ENCODE results near the gene PEA15. TPM values are rescaled to one million over a fixed set of nuclear protein-coding genes. Genes with fewer than 3 reads are reported as not detected.

PEA15 gene
- polyA plus RNA-seq, 4 donors: 15.2 to 116 (median 47.9) TPM

DNA sequence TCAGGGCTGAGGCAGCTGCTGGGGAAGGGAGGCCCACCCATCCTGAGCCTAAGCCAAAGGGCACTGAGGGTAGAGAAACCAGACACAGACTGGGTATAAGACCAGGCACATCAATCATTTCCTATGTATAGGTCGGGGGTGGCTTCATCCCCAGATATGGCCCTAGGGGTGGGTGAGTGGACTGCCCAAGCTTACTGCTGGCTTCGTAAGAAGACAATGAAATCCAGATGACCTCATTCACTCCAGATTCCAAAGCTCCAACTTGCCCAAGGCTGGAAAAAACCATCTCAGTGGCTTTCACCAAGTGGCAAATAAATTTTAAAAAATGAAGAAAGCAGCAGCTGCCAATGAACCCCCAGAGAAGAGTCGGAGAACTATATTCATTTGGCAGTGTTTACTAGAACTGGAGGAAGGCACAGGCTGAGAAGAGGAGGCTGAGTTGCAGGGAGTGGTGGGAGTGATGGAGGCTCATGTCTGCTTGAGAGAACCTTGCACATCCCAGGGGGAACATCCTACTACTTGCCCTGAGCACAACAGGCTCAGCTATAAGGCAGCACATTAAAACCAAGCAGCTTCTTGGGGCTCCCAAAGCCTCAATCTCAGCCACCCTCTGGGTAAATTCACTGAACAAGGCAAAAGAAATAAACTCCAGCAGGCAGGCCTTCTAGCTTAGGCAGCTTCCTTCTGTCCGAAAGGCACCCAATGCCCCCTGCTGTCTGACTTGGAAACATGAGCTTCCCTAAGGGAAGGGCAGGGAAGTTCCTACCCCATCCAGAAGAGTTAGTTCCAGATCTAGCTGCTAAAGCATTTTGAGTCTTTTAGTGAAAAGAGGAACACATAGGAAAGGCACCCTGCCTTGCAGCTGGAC is 14.1 kb downstream of the PEA15 start:
- FAIRE-seq: no peak
- Histone ChIP-seq H3K27me3 (ENCODE audit: control insufficient read depth in 3 of 3, insufficient read depth in 3 of 3, low read length in 3 of 3) (no peaks in the 10 kb centered on the region), H3K4me3 (ENCODE audit: low read depth in 1 of 3, low read length in 3 of 3) (no peak overlapping the region), H3K27ac (ENCODE audit: low read depth in 1 of 3, low read length in 2 of 3) (no peak overlapping the region), H3K4me1 (ENCODE audit: control insufficient read depth in 3 of 3, insufficient read depth in 2 of 3, low read depth in 1 of 3, low read length in 2 of 3) (peaks cover 0 to 16% (median 4%) of the 10 kb centered on the region in 3 donors), H3K9me3 (ENCODE audit: control insufficient read depth in 2 of 2, insufficient read depth in 1 of 2, low read depth in 1 of 2, low read length in 1 of 2) (no peaks in the 10 kb centered on the region), H3K36me3 (ENCODE audit: control insufficient read depth in 3 of 3, insufficient read depth in 2 of 3, low read depth in 1 of 3, low read length in 3 of 3) (peaks cover 24 to 45% (median 30%) of the 10 kb centered on the region in 3 donors)
- WGBS, 3 donors: 61 to 72% (median 70%) methylated on average over 4 of the region's 4 CpGs
- peak; percentile 51 to 61 for DNase-seq

DNA sequence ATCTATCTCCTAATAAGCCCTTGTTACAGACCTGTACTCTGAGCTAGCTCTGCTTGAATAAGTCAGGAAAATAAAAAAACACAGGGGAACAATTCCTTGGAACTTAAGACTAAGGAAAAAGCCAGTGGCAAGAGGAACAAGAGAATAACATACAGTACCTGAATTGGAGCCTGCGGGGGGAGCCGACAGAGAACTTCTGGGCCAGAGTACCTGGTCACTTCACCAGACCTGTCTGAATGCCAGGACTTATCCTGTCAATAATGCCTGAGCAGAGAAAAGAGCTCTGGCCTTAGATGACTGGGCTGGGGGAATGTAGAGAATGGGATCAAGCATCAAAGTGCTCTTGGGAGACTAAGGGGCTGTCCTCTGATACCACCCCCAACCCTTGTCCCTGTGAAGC is 15.1 kb downstream of the PEA15 start:
- no peak for DNase-seq
- H3K4me3 ChIP-seq (ENCODE audit: low read depth in 1 of 3, low read length in 3 of 3): no peak overlapping the region
- peaks cover 28 to 46% (median 34%) of the 10 kb centered on the region in 3 donors for H3K36me3 ChIP-seq (ENCODE audit: control insufficient read depth in 3 of 3, insufficient read depth in 2 of 3, low read depth in 1 of 3, low read length in 3 of 3)
- peaks cover 0 to 16% (median 4%) of the 10 kb centered on the region in 3 donors for H3K4me1 ChIP-seq (ENCODE audit: control insufficient read depth in 3 of 3, insufficient read depth in 2 of 3, low read depth in 1 of 3, low read length in 2 of 3)
- no peak overlapping the region for H3K27ac ChIP-seq (ENCODE audit: low read depth in 1 of 3, low read length in 2 of 3)
- H3K27me3 ChIP-seq (ENCODE audit: control insufficient read depth in 3 of 3, insufficient read depth in 3 of 3, low read length in 3 of 3): no peaks in the 10 kb centered on the region
- no peak for FAIRE-seq
- no peaks in the 10 kb centered on the region for H3K9me3 ChIP-seq (ENCODE audit: control insufficient read depth in 2 of 2, insufficient read depth in 1 of 2, low read depth in 1 of 2, low read length in 1 of 2)
- 88 to 94% (median 90%) methylated on average over 2 of the region's 2 CpGs for WGBS, 3 donors

DNA sequence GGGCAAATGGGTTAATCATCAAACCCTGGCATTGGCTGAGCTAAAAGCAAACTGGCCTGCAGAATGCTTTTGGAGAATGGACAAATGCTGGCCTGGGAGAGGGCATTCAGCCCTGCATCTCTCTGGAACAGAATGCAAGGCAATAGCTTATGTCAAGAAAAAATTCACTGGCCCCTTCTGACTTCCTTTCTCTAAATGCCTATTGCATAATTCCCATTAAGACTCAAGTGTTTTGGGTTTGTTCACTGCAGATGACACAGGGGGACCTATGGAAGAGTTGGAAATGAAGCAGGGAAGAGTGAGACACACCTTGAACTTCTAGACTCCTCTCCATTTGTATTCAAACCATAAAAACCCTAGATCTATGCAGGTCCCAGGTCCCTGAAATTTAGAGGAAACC is 15.9 kb downstream of the PEA15 start:
- peaks cover 31 to 51% (median 33%) of the 10 kb centered on the region in 3 donors for H3K36me3 ChIP-seq (ENCODE audit: control insufficient read depth in 3 of 3, insufficient read depth in 2 of 3, low read depth in 1 of 3, low read length in 3 of 3)
- FAIRE-seq: no peak
- no peak for DNase-seq

DNA sequence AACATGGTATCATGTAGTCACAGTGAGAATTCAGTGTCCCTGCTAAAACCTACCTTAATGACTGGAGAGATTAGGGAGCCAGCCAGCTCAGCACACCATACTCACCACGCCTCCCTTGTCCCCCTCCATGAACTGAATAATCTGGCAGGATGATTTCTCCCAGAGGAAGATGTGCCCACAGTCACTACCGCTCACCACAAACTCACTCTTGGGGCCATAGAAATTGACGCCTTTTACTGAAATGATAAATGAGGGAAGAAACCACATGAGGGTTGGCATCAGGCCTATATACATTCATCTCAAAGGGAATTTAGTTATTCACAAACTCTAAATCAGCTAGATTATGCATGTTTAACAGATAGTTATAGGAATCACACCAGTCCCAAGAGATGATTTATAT is 17.4 kb downstream of the PEA15 start:
- H3K4me1 ChIP-seq (ENCODE audit: control insufficient read depth in 3 of 3, insufficient read depth in 2 of 3, low read depth in 1 of 3, low read length in 2 of 3): peaks cover 0 to 8% (median 4%) of the 10 kb centered on the region in 3 donors
- DNase-seq: no peak
- no peak overlapping the region for H3K4me3 ChIP-seq (ENCODE audit: low read depth in 1 of 3, low read length in 3 of 3)
- H3K9me3 ChIP-seq (ENCODE audit: control insufficient read depth in 2 of 2, insufficient read depth in 1 of 2, low read depth in 1 of 2, low read length in 1 of 2): no peaks in the 10 kb centered on the region
- no peak for FAIRE-seq
- H3K27ac ChIP-seq (ENCODE audit: low read depth in 1 of 3, low read length in 2 of 3): no peak overlapping the region
- 86 to 89% (median 88%) methylated on average over 3 of the region's 3 CpGs for WGBS, 3 donors
- H3K27me3 ChIP-seq (ENCODE audit: control insufficient read depth in 3 of 3, insufficient read depth in 3 of 3, low read length in 3 of 3): no peaks in the 10 kb centered on the region
- H3K36me3 ChIP-seq (ENCODE audit: control insufficient read depth in 3 of 3, insufficient read depth in 2 of 3, low read depth in 1 of 3, low read length in 3 of 3): peaks cover 29 to 52% (median 39%) of the 10 kb centered on the region in 3 donors

More for the DNA sequence above, 15.9 kb downstream of the PEA15 start:
- Histone ChIP-seq H3K9me3 (ENCODE audit: control insufficient read depth in 2 of 2, insufficient read depth in 1 of 2, low read depth in 1 of 2, low read length in 1 of 2) (no peaks in the 10 kb centered on the region), H3K27me3 (ENCODE audit: control insufficient read depth in 3 of 3, insufficient read depth in 3 of 3, low read length in 3 of 3) (no peaks in the 10 kb centered on the region), H3K27ac (ENCODE audit: low read depth in 1 of 3, low read length in 2 of 3) (no peak overlapping the region), H3K4me1 (ENCODE audit: control insufficient read depth in 3 of 3, insufficient read depth in 2 of 3, low read depth in 1 of 3, low read length in 2 of 3) (peaks cover 0 to 16% (median 4%) of the 10 kb centered on the region in 3 donors), H3K4me3 (ENCODE audit: low read depth in 1 of 3, low read length in 3 of 3) (no peak overlapping the region)

DNA sequence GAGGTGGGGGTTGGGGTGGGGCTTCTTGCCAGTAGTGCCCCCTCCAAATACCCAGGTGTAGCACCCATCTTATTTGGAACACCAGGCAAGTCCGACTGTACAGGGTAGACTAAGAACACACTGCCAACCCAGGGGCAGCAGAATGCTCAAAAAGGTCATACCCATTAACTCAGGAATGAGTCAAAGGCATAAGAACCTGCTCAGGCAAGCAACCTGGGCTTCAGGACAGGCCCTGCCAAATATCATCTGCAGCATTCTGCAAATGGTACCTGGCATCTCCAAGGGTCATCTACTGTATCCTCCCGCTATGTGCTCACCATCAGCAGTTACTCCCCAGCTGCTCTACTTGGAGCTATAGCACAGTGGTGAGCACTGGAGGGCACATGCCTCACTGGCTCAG is 19.4 kb downstream of the PEA15 start:
- DNase-seq: no peak

DNA sequence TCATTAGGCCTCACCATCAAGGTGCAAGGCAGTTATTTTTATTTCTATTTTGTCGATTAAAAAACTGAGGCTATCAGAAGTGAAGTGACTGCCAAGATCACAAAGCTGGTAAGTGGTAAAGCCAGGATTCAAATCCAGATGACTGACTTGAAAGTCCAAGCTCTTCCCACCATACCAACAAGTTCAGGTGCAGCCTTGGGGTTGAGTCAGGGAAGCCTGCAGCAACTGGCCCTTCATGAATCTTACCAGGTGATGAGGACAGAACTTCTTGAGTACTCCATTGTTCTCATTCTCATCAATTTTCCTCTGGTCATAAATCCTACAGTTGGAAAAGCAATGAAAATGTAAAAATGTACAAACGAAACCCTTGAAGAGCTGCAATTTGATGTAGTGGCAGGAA is 20.2 kb downstream of the PEA15 start:
- FAIRE-seq (no peak), DNase-seq (no peak)
- peaks cover 21 to 45% (median 41%) of the 10 kb centered on the region in 3 donors for H3K36me3 ChIP-seq (ENCODE audit: control insufficient read depth in 3 of 3, insufficient read depth in 2 of 3, low read depth in 1 of 3, low read length in 3 of 3)
- no peaks in the 10 kb centered on the region for H3K27me3 ChIP-seq (ENCODE audit: control insufficient read depth in 3 of 3, insufficient read depth in 3 of 3, low read length in 3 of 3)
- H3K4me1 ChIP-seq (ENCODE audit: control insufficient read depth in 3 of 3, insufficient read depth in 2 of 3, low read depth in 1 of 3, low read length in 2 of 3): peaks cover 0 to under 1% (median 0%) of the 10 kb centered on the region in 3 donors
- H3K27ac ChIP-seq (ENCODE audit: low read depth in 1 of 3, low read length in 2 of 3): no peak overlapping the region
- WGBS, 3 donors: 62 to 74% (median 72%) methylated on average over 2 of the region's 2 CpGs
- no peak overlapping the region for H3K4me3 ChIP-seq (ENCODE audit: low read depth in 1 of 3, low read length in 3 of 3)
- no peaks in the 10 kb centered on the region for H3K9me3 ChIP-seq (ENCODE audit: control insufficient read depth in 2 of 2, insufficient read depth in 1 of 2, low read depth in 1 of 2, low read length in 1 of 2)

More for the DNA sequence above, 19.4 kb downstream of the PEA15 start:
- Histone ChIP-seq H3K27ac (ENCODE audit: low read depth in 1 of 3, low read length in 2 of 3) (no peak overlapping the region), H3K4me1 (ENCODE audit: control insufficient read depth in 3 of 3, insufficient read depth in 2 of 3, low read depth in 1 of 3, low read length in 2 of 3) (peaks cover 0 to 4% (median 0%) of the 10 kb centered on the region in 3 donors), H3K27me3 (ENCODE audit: control insufficient read depth in 3 of 3, insufficient read depth in 3 of 3, low read length in 3 of 3) (no peaks in the 10 kb centered on the region), H3K9me3 (ENCODE audit: control insufficient read depth in 2 of 2, insufficient read depth in 1 of 2, low read depth in 1 of 2, low read length in 1 of 2) (no peaks in the 10 kb centered on the region), H3K4me3 (ENCODE audit: low read depth in 1 of 3, low read length in 3 of 3) (no peak overlapping the region), H3K36me3 (ENCODE audit: control insufficient read depth in 3 of 3, insufficient read depth in 2 of 3, low read depth in 1 of 3, low read length in 3 of 3) (peaks cover 21 to 45% (median 40%) of the 10 kb centered on the region in 3 donors)
- no peak for FAIRE-seq
- 92 to 95% (median 92%) methylated on average over 2 of the region's 2 CpGs for WGBS, 3 donors

DNA sequence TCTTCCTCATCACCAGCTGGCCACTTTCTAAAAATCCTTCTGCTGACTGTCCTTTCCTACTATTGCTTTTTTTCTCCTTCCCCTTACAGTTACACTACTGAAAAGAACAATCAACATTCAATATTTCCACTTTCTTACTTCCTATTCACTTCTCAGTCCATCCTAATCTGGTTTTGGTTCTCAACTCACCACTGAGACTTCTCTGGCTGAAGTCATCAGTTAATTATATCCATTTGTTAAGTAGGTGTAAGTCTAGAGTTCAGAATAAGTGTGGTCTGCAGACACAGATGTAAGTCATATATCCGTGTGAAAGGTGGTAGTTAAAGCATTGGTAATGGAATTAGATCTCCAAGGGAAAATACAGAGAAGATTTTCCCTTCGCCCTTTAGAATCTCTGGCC is 21.4 kb downstream of the PEA15 start:
- Histone ChIP-seq H3K4me1 (ENCODE audit: control insufficient read depth in 3 of 3, insufficient read depth in 2 of 3, low read depth in 1 of 3, low read length in 2 of 3) (no peaks in the 10 kb centered on the region), H3K4me3 (ENCODE audit: low read depth in 1 of 3, low read length in 3 of 3) (no peak overlapping the region), H3K27ac (ENCODE audit: low read depth in 1 of 3, low read length in 2 of 3) (no peak overlapping the region), H3K36me3 (ENCODE audit: control insufficient read depth in 3 of 3, insufficient read depth in 2 of 3, low read depth in 1 of 3, low read length in 3 of 3) (peaks cover 16 to 46% (median 41%) of the 10 kb centered on the region in 3 donors), H3K27me3 (ENCODE audit: control insufficient read depth in 3 of 3, insufficient read depth in 3 of 3, low read length in 3 of 3) (no peaks in the 10 kb centered on the region), H3K9me3 (ENCODE audit: control insufficient read depth in 2 of 2, insufficient read depth in 1 of 2, low read depth in 1 of 2, low read length in 1 of 2) (no peaks in the 10 kb centered on the region)
- no peak for FAIRE-seq
- no peak for DNase-seq
- WGBS, 3 donors: 83 to 91% (median 91%) methylated on average over 2 of the region's 2 CpGs

DNA sequence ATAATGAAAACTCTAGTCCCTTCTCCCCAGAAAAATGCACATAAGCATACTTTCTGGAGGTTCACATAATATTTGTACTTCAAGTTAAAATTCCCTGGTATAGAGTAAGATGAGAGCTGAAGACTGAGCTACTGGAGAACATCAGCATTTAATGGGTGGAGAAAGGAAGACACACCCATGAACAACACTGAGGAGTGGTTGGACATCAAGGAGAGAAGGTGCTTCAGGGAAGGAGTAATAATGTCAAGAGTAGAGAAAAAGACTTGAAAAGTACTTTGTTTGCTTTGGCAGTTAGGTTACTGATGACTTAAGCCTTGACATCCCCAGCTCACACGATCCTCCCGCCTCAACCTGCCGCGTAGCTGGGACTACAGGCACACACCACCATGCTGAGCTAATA is 21.9 kb downstream of the PEA15 start:
- peaks cover 20 to 46% (median 44%) of the 10 kb centered on the region in 3 donors for H3K36me3 ChIP-seq (ENCODE audit: control insufficient read depth in 3 of 3, insufficient read depth in 2 of 3, low read depth in 1 of 3, low read length in 3 of 3)
- no peaks in the 10 kb centered on the region for H3K9me3 ChIP-seq (ENCODE audit: control insufficient read depth in 2 of 2, insufficient read depth in 1 of 2, low read depth in 1 of 2, low read length in 1 of 2)
- H3K27ac ChIP-seq (ENCODE audit: low read depth in 1 of 3, low read length in 2 of 3): no peak overlapping the region
- H3K27me3 ChIP-seq (ENCODE audit: control insufficient read depth in 3 of 3, insufficient read depth in 3 of 3, low read length in 3 of 3): no peaks in the 10 kb centered on the region
- no peak for DNase-seq
- WGBS, 3 donors: 92 to 95% (median 92%) methylated on average over 4 of the region's 4 CpGs
- H3K4me3 ChIP-seq (ENCODE audit: low read depth in 1 of 3, low read length in 3 of 3): no peak overlapping the region
- no peak for FAIRE-seq
- no peaks in the 10 kb centered on the region for H3K4me1 ChIP-seq (ENCODE audit: control insufficient read depth in 3 of 3, insufficient read depth in 2 of 3, low read depth in 1 of 3, low read length in 2 of 3)
